Mesendoderm (in vitro differentiated cells): Measurements from ENCODE around the gene PILRB.

Experiments
- DNase-seq: peaks from one replicate; pipeline ENCODE4 v3.0.0; 2013
- H2AK5ac ChIP-seq: 2 replicates; pipeline ENCODE4 v1.6.1; 2013; ENCODE audit warnings: low read length, inconsistent platforms
- H2BK120ac ChIP-seq: 2 replicates; pipeline ENCODE4 v1.6.1; 2013; ENCODE audit warnings: low read depth, mild to moderate bottlenecking, low read length, moderate library complexity, mixed read lengths
- H2BK15ac ChIP-seq: replicated peaks from 2 replicates; pipeline ENCODE4 v1.6.1; 2013; ENCODE audit warnings: low read depth, mild to moderate bottlenecking, moderate library complexity
- H2BK5ac ChIP-seq: 2 replicates; pipeline ENCODE4 v1.6.1; 2013; ENCODE audit warnings: low read length, inconsistent platforms
- H3K18ac ChIP-seq: 2 replicates; pipeline ENCODE4 v1.6.1; 2013; ENCODE audit warnings: mild to moderate bottlenecking, low read length, mixed read lengths
- H3K23ac ChIP-seq: one replicate; pipeline ENCODE4 v1.6.1; 2013; ENCODE audit warnings: low read length
- H3K27ac ChIP-seq: 2 replicates; pipeline ENCODE4 v1.5.1; 2013; ENCODE audit warnings: low read depth, mild to moderate bottlenecking, inconsistent platforms, low read length, moderate library complexity
- H3K27me3 ChIP-seq: 2 replicates; pipeline ENCODE4 v1.6.1; 2013; ENCODE audit warnings: low read length, control low read depth, mild to moderate bottlenecking, inconsistent platforms; ENCODE audit not compliant: insufficient read depth, poor library complexity
- H3K36me3 ChIP-seq: 2 replicates; pipeline ENCODE4 v1.6.1; 2013; ENCODE audit warnings: low read length, inconsistent platforms; ENCODE audit not compliant: control insufficient read depth, insufficient read depth
- H3K4ac ChIP-seq: one replicate; pipeline ENCODE4 v1.6.1; 2013; ENCODE audit warnings: low read depth, mild to moderate bottlenecking, low read length, moderate library complexity
- H3K4me1 ChIP-seq: 2 replicates; pipeline ENCODE4 v1.6.1; 2013; ENCODE audit warnings: low read depth, low read length, inconsistent platforms; ENCODE audit not compliant: control insufficient read depth
- H3K4me2 ChIP-seq: 2 replicates; pipeline ENCODE4 v1.6.1; 2013; ENCODE audit warnings: low read length
- H3K4me3 ChIP-seq: 2 replicates; pipeline ENCODE4 v1.5.1; 2013; ENCODE audit warnings: mild to moderate bottlenecking, low read length
- H3K56ac ChIP-seq: one replicate; pipeline ENCODE4 v1.6.1; 2013; ENCODE audit warnings: low read length
- H3K79me1 ChIP-seq: 2 replicates; pipeline ENCODE4 v1.6.1; 2013; ENCODE audit warnings: low read length, inconsistent platforms
- H3K79me2 ChIP-seq: 2 replicates; pipeline ENCODE4 v1.6.1; 2013; ENCODE audit warnings: mild to moderate bottlenecking, low read length; ENCODE audit not compliant: control insufficient read depth, insufficient read depth
- H3K9ac ChIP-seq: 2 replicates; pipeline ENCODE4 v1.6.1; 2013; ENCODE audit warnings: low read length, inconsistent platforms
- H4K5ac ChIP-seq: one replicate; pipeline ENCODE4 v1.6.1; 2013; ENCODE audit warnings: low read length
- H4K8ac ChIP-seq: one replicate; pipeline ENCODE4 v1.6.1; 2013; ENCODE audit warnings: low read depth, mild to moderate bottlenecking, control low read depth, low read length, moderate library complexity
- WGBS: extraction: QIAGEN DNeasy Blood & Tissue Kit; methylation state at CpG from one replicate; pipeline ENCODE4 v1.1.7; 2013; ENCODE audit warnings: low lambda C conversion rate, missing lambda C conversion rate; ENCODE audit not compliant: insufficient coverage; ENCODE audit errors: extremely low coverage; 5-methylcytosine and 5-hydroxymethylcytosine counted together

PILRB gene

DNA sequence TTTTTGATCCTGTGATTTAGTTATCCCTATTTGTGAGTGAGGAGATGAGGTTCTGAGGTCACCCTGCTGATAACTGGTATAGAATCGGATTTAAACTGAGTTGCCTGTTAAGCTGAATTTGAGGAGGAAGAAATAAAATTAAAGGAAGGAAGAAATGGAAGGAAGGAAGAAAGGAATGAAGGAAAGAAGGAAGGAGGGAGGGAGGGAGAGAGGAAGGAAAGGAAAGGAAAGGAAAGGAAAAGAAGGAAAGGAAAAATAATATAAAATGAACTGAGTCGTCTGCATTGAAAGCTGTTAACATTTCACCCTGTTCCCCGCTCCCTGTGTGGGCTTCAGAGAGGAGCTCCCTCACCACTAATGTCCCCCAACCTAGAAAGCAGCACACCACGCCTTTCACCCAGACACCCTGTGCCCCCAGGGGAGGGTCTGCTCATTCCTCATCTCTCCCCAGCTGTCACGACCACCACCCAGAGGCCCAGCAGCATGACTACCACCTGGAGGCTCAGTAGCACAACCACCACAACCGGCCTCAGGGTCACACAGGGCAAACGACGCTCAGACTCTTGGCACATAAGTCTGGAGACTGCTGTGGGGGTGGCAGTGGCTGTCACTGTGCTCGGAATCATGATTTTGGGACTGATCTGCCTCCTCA is 31.6 kb downstream of the PILRB start:
- Histone ChIP-seq H2BK5ac (no peak overlapping the region), H3K9ac (no peak overlapping the region), H3K79me1 (no peaks in the 10 kb centered on the region), H2AK5ac (no peak overlapping the region), H4K8ac (no peak overlapping the region), H3K4me1 (no peaks in the 10 kb centered on the region), H2BK15ac (no peak overlapping the region), H3K4me2 (no peak overlapping the region), H4K5ac (no peak overlapping the region), H2BK120ac (no peak overlapping the region), H3K18ac (no peak overlapping the region), H3K56ac (no peak overlapping the region), H3K4ac (no peak overlapping the region), H3K27me3 (no peaks in the 10 kb centered on the region), H3K79me2 (no peaks in the 10 kb centered on the region), H3K36me3 (no peaks in the 10 kb centered on the region), H3K23ac (no peak overlapping the region), H3K27ac (no peak overlapping the region), H3K4me3 (no peak overlapping the region)
- 100% methylated on average over 1 of the region's 9 CpGs for WGBS
- DNase-seq = no peak

DNA sequence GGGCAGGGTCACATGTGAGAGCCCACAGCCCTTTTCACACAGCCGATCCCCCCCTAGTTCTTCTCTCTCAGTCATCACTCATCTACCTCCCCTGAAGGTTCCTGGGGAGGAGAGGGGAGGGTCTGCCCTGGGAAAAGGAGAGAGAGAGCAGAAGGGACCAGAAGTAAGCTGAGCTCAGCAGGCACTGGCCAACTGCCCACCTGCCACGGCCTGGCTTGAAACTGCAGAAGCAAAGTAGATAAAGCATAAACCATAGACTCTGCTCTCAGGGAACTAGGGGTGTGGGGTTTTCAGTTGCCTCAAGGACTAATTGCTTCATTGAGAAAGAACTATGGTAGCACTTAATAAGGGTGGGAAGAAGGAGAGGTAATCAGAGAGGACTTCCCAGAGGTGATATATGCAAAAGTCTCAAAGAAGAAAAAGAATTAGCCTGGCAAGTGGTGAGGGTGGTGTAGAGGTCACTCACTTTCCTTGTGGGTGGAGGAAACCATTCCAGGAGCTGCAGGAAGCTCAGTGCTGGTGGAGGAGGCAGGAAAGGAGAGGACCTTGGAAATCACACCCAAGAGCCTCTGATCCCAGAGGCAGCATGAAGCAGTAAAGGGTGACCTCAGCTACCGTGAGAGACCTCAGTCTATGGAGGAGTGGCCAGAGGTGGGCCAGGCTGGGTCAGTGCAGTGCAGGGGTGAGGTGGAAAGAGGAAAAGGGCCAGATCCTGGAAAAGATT is 32.5 kb downstream of the PILRB start:
- DNase-seq = no peak
- Histone ChIP-seq H3K36me3 (no peaks in the 10 kb centered on the region), H4K5ac (no peak overlapping the region), H3K9ac (no peak overlapping the region), H3K4me2 (no peak overlapping the region), H3K79me2 (no peaks in the 10 kb centered on the region), H2AK5ac (no peak overlapping the region), H3K56ac (no peak overlapping the region), H2BK120ac (no peak overlapping the region), H2BK15ac (no peak overlapping the region), H3K4me1 (no peaks in the 10 kb centered on the region), H3K4ac (no peak overlapping the region), H2BK5ac (no peak overlapping the region), H3K27ac (no peak overlapping the region), H3K4me3 (no peak overlapping the region), H3K23ac (no peak overlapping the region), H3K27me3 (no peaks in the 10 kb centered on the region), H3K79me1 (no peaks in the 10 kb centered on the region), H4K8ac (no peak overlapping the region), H3K18ac (no peak overlapping the region)
- WGBS = no CpG with 5 or more reads among the region's 3 CpGs

- Histone ChIP-seq H3K79me1 (no peaks in the 10 kb centered on the region), H3K4me1 (no peaks in the 10 kb centered on the region), H3K23ac (no peak overlapping the region), H4K5ac (no peak overlapping the region), H3K18ac (no peak overlapping the region), H3K4me3 (no peak overlapping the region), H3K36me3 (no peaks in the 10 kb centered on the region), H3K4me2 (no peak overlapping the region), H2BK15ac (no peak overlapping the region), H3K4ac (no peak overlapping the region), H3K79me2 (no peaks in the 10 kb centered on the region), H3K27me3 (no peaks in the 10 kb centered on the region), H2AK5ac (no peak overlapping the region), H3K27ac (no peak overlapping the region), H4K8ac (no peak overlapping the region), H3K56ac (no peak overlapping the region), H2BK120ac (no peak overlapping the region), H3K9ac (no peak overlapping the region), H2BK5ac (no peak overlapping the region)
- no peak for DNase-seq
- no CpG with 5 or more reads among the region's 4 CpGs for WGBS
Observed at GRCh38 chr7:100393233-100393905, 35.5 kb downstream of the PILRB start.

DNA sequence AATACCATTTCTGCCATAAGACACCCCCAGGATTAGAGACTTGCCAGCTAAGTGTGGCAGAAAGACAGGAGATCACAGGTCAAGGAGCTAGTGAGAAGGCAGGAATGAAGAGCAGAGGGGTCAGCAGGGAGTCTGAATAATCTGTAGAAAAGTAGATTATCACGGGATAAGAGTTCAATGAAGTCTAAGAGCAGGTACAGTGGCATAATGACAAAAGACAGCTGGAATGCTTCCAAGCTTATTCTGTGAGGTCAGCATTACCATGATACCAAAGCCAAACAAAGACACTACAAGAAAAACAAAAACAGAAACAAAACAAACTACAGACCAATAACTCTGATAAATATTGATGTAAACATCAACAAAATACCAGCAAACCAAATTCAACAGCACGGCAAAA is 36.2 kb downstream of the PILRB start:
- H3K4me1 ChIP-seq = no peaks in the 10 kb centered on the region
- H3K23ac ChIP-seq = no peak overlapping the region
- no peaks in the 10 kb centered on the region for H3K79me1 ChIP-seq
- H2BK15ac ChIP-seq = no peak overlapping the region
- H3K36me3 ChIP-seq = no peaks in the 10 kb centered on the region
- no peak overlapping the region for H2BK5ac ChIP-seq
- H3K9ac ChIP-seq = no peak overlapping the region
- H2AK5ac ChIP-seq = no peak overlapping the region
- WGBS = no CpG with 5 or more reads among the region's 2 CpGs
- no peak overlapping the region for H2BK120ac ChIP-seq
- peak; percentile 23 for DNase-seq
- H3K56ac ChIP-seq = no peak overlapping the region
- H3K4ac ChIP-seq = no peak overlapping the region
- no peak overlapping the region for H3K4me3 ChIP-seq
- H4K8ac ChIP-seq = no peak overlapping the region
- H3K79me2 ChIP-seq = no peaks in the 10 kb centered on the region
- no peak overlapping the region for H3K27ac ChIP-seq
- no peak overlapping the region for H4K5ac ChIP-seq
- H3K4me2 ChIP-seq = no peak overlapping the region
- no peaks in the 10 kb centered on the region for H3K27me3 ChIP-seq
- H3K18ac ChIP-seq = no peak overlapping the region

DNA sequence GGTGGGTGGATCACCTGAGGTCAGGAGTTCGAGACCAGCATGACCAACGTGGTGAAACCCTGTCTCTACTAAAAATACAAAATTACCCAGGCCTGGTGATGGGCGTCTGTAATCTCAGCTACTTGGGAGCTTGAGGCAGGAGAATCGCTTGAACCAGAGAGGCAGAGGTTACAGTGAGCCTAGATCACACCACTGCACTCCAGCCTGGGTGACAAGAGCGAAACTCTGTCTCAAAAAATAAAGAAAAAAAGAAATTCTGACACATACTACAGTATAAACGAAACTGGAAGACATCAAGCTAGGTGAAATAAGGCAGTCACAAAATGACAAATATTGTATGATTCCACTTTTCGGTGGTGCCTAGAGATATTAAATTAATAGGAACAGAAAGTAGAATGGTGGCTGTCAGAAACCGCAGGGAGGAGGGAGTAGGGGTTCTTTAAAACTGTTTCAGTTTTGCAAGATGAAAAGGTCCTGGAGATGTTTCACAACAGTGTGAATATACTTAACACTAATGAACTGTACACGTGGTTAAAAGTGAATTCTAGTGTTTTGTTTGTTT is 38.6 kb downstream of the PILRB start:
- no peaks in the 10 kb centered on the region for H3K36me3 ChIP-seq
- H3K79me2 ChIP-seq = no peaks in the 10 kb centered on the region
- no peak overlapping the region for H2BK15ac ChIP-seq
- H3K27ac ChIP-seq = no peak overlapping the region
- no peaks in the 10 kb centered on the region for H3K79me1 ChIP-seq
- no peaks in the 10 kb centered on the region for H3K4me1 ChIP-seq
- no peak overlapping the region for H3K23ac ChIP-seq
- no peak overlapping the region for H2BK5ac ChIP-seq
- H2BK120ac ChIP-seq = no peak overlapping the region
- no peak overlapping the region for H3K9ac ChIP-seq
- no peak for DNase-seq
- H3K4ac ChIP-seq = no peak overlapping the region
- H3K4me3 ChIP-seq = no peak overlapping the region
- no peaks in the 10 kb centered on the region for H3K27me3 ChIP-seq
- H3K56ac ChIP-seq = no peak overlapping the region
- no peak overlapping the region for H3K18ac ChIP-seq
- H2AK5ac ChIP-seq = no peak overlapping the region
- H3K4me2 ChIP-seq = no peak overlapping the region
- no CpG with 5 or more reads among the region's 9 CpGs for WGBS
- no peak overlapping the region for H4K8ac ChIP-seq
- H4K5ac ChIP-seq = no peak overlapping the region
